Measurements from ENCODE around the gene ADCY9. TPM values are rescaled to one million over a fixed set of nuclear protein-coding genes. Genes with fewer than 3 reads are reported as not detected.

ADCY9 gene
- total RNA-seq, 1 donor from 2014 or later, result 11.4 TPM

DNA sequence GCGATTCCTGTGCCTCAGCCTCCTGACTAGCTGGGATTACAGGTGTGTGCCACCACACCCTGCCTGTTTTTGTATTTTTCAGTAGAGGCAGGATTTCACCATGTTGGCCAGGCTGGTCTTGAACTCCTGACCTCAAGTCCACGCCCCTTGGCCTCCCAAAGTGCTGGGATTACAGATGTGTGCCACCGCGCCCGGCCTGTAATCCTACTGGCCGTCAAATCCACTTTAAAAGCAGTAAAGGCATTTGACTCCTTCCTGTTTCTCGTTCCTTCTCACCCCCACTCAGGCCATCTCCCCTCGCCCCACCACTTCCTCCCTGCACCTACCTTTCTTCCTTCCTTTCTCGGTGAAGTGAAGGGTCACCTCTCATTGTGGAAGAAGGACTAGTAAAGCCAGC, 166.3 kb downstream of the ADCY9 start:
- no peaks in the 10 kb centered on the region for H3K9me3 ChIP-seq (ENCODE audit: insufficient read depth, low read depth, low read length)
- H3K4me1 Mint-ChIP-seq (ENCODE audit: low read depth, unreplicated experiment), result peaks cover 11% of the 10 kb centered on the region
- H2AFZ ChIP-seq (ENCODE audit: low read depth, low read length), result peak overlapping the region; percentile 69
- H3K79me2 ChIP-seq (ENCODE audit: insufficient read depth, low read length), result no peaks in the 10 kb centered on the region
- no peaks in the 10 kb centered on the region for H4K20me1 ChIP-seq (ENCODE audit: insufficient read depth, low read length)
- peak overlapping the region; percentile 23 for H3K27ac Mint-ChIP-seq (ENCODE audit: unreplicated experiment)
- H3K9me3 Mint-ChIP-seq (ENCODE audit: unreplicated experiment), result no peaks in the 10 kb centered on the region
- no peak overlapping the region for H3K4me3 ChIP-seq (ENCODE audit: insufficient read depth, low read depth, low read length)
- peak overlapping the region; percentile 77 for H3K4me2 ChIP-seq (ENCODE audit: low read length)
- H3K27me3 ChIP-seq (ENCODE audit: insufficient read depth, low read length), result peaks cover 12% of the 10 kb centered on the region
- peaks cover 21% of the 10 kb centered on the region for H3K4me1 ChIP-seq (ENCODE audit: insufficient read depth, low read length)
- H3K27ac ChIP-seq (ENCODE audit: low read depth, low read length), result peak overlapping the region; percentile 24
- FAIRE-seq (no peak), DNase-seq (ENCODE audit: low read depth) (no peak)
- H3K4me3 Mint-ChIP-seq (ENCODE audit: unreplicated experiment), result no peak overlapping the region
- peak overlapping the region; percentile 39 for H3K9ac ChIP-seq (ENCODE audit: low read length)
- peaks cover 3% of the 10 kb centered on the region for H3K36me3 Mint-ChIP-seq (ENCODE audit: low read depth, unreplicated experiment)
- TF ChIP-seq, protein P1, sequence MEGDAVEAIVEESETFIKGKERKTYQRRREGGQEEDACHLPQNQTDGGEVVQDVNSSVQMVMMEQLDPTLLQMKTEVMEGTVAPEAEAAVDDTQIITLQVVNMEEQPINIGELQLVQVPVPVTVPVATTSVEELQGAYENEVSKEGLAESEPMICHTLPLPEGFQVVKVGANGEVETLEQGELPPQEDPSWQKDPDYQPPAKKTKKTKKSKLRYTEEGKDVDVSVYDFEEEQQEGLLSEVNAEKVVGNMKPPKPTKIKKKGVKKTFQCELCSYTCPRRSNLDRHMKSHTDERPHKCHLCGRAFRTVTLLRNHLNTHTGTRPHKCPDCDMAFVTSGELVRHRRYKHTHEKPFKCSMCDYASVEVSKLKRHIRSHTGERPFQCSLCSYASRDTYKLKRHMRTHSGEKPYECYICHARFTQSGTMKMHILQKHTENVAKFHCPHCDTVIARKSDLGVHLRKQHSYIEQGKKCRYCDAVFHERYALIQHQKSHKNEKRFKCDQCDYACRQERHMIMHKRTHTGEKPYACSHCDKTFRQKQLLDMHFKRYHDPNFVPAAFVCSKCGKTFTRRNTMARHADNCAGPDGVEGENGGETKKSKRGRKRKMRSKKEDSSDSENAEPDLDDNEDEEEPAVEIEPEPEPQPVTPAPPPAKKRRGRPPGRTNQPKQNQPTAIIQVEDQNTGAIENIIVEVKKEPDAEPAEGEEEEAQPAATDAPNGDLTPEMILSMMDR (IDR thresholded peaks at IDR 0.05; ENCODE audit: insufficient read depth, low read depth, low read length), result no peak
- TF ChIP-seq EZH2 (IDR thresholded peaks at IDR 0.05; ENCODE audit: insufficient read depth, low read length), result no peak
- H3K36me3 ChIP-seq (ENCODE audit: insufficient read depth, low read length), result no peaks in the 10 kb centered on the region
- H3K27me3 Mint-ChIP-seq (ENCODE audit: low read depth, unreplicated experiment), result peaks cover 6% of the 10 kb centered on the region

DNA sequence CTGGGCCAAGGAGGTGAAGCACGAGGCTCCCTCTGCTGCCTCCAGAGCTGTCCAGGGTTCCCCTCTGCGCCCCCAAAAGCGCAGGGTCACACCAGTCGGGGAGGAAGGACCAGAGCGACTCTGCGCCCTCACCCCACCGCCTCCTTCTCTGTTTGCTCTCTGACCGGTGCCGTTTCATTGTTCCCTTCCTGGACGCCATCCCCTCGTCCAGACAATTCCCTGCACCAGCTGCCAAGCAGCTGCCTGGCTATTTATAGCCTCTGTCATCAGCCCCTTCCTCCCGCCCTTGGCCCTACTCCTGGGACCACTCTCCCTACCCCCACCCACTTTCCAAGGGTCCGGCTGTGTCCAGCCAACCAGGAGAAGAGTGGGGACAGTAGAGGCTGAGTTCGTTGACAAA, 167.0 kb downstream of the ADCY9 start:
- Histone ChIP-seq H3K27me3 (ENCODE audit: insufficient read depth, low read length) (peaks cover 9% of the 10 kb centered on the region), H4K20me1 (ENCODE audit: insufficient read depth, low read length) (no peaks in the 10 kb centered on the region), H3K9ac (ENCODE audit: low read length) (no peak overlapping the region), H3K27ac (ENCODE audit: low read depth, low read length) (no peak overlapping the region), H3K4me2 (ENCODE audit: low read length) (no peak overlapping the region), H3K79me2 (ENCODE audit: insufficient read depth, low read length) (no peaks in the 10 kb centered on the region), H3K4me3 (ENCODE audit: insufficient read depth, low read depth, low read length) (no peak overlapping the region), H3K36me3 (ENCODE audit: insufficient read depth, low read length) (no peaks in the 10 kb centered on the region), H2AFZ (ENCODE audit: low read depth, low read length) (no peak overlapping the region), H3K9me3 (ENCODE audit: insufficient read depth, low read depth, low read length) (no peaks in the 10 kb centered on the region), H3K4me1 (ENCODE audit: insufficient read depth, low read length) (peaks cover 21% of the 10 kb centered on the region)
- Mint-ChIP-seq H3K36me3 (ENCODE audit: low read depth, unreplicated experiment) (no peaks in the 10 kb centered on the region), H3K4me1 (ENCODE audit: low read depth, unreplicated experiment) (peaks cover 11% of the 10 kb centered on the region), H3K27ac (ENCODE audit: unreplicated experiment) (no peak overlapping the region), H3K4me3 (ENCODE audit: unreplicated experiment) (no peak overlapping the region), H3K9me3 (ENCODE audit: unreplicated experiment) (no peaks in the 10 kb centered on the region), H3K27me3 (ENCODE audit: low read depth, unreplicated experiment) (peaks cover 3% of the 10 kb centered on the region)
- FAIRE-seq (no peak), DNase-seq (ENCODE audit: low read depth) (no peak)
- TF ChIP-seq EZH2 (IDR thresholded peaks at IDR 0.05; ENCODE audit: insufficient read depth, low read length), result no peak
- TF ChIP-seq, protein P1 (IDR thresholded peaks at IDR 0.05; ENCODE audit: insufficient read depth, low read depth, low read length), result no peak

DNA sequence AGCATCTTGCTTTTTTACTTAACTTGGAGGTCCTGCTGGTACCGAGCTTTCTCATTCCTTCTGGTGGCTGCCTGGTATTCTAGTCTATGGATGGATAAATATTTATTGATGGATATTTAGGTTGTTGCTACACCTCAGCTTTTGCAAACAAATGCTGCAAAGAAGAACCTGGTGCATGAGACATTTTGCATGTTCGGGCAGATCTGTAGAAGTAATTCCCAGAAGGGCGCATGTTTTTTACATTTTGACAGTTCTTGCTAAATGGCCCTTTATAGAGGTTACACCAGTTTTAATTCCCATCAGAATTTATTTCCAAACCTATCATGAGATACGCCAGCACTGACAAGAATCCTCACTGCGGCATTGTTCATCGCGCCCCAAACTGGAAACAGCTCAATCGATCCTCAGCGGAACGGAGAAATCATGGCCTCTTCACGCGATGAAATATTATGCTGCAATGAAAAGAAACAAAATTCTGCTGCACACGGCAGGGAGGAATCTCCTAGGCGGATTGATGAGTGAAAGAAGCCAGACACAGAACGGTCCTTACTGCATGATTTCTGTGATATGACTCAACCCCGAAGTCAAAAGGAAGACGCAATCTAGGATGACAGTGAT, 167.8 kb downstream of the ADCY9 start:
- DNase-seq (ENCODE audit: low read depth) (no peak), FAIRE-seq (no peak)
- Mint-ChIP-seq H3K36me3 (ENCODE audit: low read depth, unreplicated experiment) (no peaks in the 10 kb centered on the region), H3K4me1 (ENCODE audit: low read depth, unreplicated experiment) (peaks cover 11% of the 10 kb centered on the region), H3K27ac (ENCODE audit: unreplicated experiment) (no peak overlapping the region), H3K9me3 (ENCODE audit: unreplicated experiment) (no peaks in the 10 kb centered on the region), H3K4me3 (ENCODE audit: unreplicated experiment) (no peak overlapping the region), H3K27me3 (ENCODE audit: low read depth, unreplicated experiment) (peaks cover 2% of the 10 kb centered on the region)
- Histone ChIP-seq H2AFZ (ENCODE audit: low read depth, low read length) (no peak overlapping the region), H3K9me3 (ENCODE audit: insufficient read depth, low read depth, low read length) (no peaks in the 10 kb centered on the region), H3K9ac (ENCODE audit: low read length) (no peak overlapping the region), H3K4me3 (ENCODE audit: insufficient read depth, low read depth, low read length) (no peak overlapping the region), H4K20me1 (ENCODE audit: insufficient read depth, low read length) (no peaks in the 10 kb centered on the region), H3K27me3 (ENCODE audit: insufficient read depth, low read length) (peaks cover 6% of the 10 kb centered on the region), H3K79me2 (ENCODE audit: insufficient read depth, low read length) (no peaks in the 10 kb centered on the region), H3K36me3 (ENCODE audit: insufficient read depth, low read length) (no peaks in the 10 kb centered on the region), H3K4me2 (ENCODE audit: low read length) (no peak overlapping the region), H3K27ac (ENCODE audit: low read depth, low read length) (no peak overlapping the region), H3K4me1 (ENCODE audit: insufficient read depth, low read length) (peaks cover 21% of the 10 kb centered on the region)
- TF ChIP-seq EZH2 (IDR thresholded peaks at IDR 0.05; ENCODE audit: insufficient read depth, low read length), result no peak
- TF ChIP-seq, protein P1 (IDR thresholded peaks at IDR 0.05; ENCODE audit: insufficient read depth, low read depth, low read length), result no peak

Measured in astrocyte (in vitro differentiated cells and primary cell).